NCI-H2196 (cell line): ENCODE data around the gene S100A3.
"Not testable (repeated sequence)": the region's sequence is repeated elsewhere in the genome, so short reads cannot be mapped to it uniquely, and the experiment has no call there.

Source experiments
- DNase-seq: peaks from one replicate; lab custom pipeline; 2025; ENCODE audit not compliant: unreplicated experiment; lab: John Stamatoyannopoulos, UW

The S100A3 gene

DNA sequence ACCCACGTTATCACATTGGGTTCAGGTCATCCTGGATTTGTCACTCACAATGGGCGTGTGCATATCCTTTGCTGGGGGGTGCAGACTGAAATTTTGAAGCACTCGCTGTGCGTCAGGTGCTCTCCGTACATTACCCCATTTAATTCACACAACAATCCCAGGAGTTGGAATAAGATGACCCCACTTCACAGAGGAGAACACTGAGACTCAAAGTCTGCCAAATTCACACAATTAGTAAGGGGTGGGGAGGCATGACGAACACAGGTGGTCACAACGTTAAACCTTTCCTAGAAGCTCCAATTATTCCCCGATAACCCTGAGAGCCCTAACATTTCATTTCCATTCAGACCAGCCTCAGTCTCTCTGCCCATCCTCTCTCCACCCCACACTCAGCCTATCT, 20.4 kb upstream of the S100A3 start:
- DNase-seq = no peak

DNA sequence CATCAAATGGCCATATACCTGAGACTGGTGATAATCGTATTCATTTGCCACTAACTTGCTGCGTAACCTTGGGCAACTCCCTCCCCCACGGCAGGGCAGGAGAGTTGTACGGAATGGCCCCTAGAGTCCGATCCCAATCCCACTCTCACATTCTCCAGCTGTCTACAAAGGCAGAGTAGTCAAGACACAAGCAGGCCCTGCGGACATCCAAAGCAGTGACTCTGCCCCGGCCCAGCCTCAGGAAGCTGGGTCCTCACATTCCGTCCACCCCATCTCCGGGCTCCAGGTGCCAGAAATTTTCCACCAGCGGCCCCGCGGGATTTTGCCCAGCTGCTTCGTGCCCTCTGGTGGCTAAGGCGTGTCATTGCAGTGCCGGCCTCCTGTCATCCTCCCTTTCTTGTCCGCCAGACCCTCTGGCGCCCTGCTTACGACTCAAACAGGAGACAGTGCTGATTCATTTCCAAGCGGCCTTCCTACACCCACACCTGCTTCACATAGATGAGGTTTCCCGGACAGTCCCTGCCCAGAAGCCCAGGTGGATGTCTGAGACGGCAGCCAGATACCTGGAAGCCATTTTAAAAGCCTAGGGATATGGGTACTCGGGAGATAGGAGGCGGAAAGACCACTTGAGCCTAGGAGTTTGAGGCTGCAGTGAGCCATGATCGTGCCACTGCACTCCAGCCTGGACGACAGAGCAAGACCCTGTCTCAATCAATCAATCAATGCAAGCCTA, 19.5 kb upstream of the S100A3 start:
- peak; percentile 95 for DNase-seq

DNA sequence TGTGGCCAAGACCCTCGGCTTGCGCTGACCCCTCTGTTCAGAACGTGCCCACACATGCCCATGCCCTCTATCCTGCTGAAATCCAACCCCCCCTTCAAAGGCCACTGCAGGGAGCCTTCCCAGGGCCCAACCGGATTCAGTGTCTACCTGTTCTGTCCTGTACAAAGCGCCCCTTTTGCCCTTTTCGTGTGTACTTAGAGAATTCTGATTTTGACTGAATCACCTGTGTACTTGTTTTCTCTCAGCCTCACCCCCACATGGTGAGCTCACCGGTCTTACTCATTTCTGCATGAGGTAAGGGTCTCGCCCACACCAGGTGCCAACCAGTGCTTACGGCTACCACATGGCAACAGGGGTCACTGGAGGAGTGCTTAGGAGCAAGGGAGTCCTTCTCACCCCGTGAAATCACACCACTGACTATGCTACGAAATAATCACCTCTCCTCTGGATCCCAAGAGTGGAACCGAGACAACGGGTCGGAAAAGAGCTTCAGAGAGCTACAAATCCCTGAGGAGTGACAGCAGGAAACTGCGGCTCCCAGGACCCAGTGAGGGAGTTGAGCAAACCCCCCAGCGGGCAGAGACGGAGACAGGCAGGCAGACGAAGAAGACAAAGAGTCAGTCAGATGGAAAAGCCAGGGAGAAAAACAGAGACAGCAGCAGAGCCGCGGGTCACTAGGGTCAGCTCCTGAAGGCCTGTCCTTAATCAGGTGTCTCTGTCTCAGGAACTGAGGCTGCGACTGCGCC, 18.7 kb upstream of the S100A3 start:
- no peak for DNase-seq

DNA sequence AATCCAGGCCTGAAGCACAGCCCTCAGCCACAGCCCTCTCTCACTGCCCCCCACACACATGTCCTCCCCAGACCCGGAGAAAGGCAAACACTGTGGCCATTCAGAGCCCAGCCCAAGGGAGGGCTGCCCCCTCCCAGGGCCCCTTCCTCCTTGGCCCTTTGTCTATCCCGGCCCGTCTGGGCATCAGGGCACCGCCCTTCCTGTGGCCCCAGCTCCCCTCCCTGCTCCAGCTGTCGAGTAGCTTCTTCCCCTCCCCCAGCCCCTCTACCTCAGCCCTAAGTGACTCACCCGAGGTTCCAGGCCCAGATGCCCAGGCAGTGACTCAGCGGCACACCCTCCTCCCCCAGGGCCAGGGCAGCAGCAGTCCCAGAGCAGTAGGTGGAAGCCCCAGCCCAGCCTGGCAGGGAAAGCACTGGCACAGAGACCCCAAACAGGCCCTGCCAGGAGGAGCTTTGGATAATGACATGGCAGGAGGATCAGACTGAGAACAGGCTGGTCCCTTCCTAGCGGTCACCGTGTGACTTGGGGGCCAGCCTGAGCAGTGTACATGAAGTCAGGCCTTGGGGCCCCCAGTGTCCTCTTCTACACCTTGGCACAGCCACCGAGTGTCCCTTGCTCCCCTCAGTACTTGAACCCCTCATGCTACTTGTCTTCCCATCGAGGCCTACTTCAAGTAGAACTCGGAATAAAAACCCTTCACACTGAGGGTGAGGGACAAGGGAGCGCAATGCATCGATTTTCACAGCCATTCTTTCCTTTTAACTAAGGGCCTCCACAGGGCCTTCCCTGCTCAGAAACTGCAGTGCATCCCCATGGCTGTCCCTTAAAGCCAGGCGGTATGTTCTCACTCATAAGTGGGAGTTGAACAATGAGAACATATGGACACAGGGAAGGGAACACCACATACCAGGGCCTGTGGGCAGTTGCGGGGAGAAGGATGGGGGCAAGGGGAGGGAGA, 17.6 kb upstream of the S100A3 start:
- peak; percentile 92 for DNase-seq

DNA sequence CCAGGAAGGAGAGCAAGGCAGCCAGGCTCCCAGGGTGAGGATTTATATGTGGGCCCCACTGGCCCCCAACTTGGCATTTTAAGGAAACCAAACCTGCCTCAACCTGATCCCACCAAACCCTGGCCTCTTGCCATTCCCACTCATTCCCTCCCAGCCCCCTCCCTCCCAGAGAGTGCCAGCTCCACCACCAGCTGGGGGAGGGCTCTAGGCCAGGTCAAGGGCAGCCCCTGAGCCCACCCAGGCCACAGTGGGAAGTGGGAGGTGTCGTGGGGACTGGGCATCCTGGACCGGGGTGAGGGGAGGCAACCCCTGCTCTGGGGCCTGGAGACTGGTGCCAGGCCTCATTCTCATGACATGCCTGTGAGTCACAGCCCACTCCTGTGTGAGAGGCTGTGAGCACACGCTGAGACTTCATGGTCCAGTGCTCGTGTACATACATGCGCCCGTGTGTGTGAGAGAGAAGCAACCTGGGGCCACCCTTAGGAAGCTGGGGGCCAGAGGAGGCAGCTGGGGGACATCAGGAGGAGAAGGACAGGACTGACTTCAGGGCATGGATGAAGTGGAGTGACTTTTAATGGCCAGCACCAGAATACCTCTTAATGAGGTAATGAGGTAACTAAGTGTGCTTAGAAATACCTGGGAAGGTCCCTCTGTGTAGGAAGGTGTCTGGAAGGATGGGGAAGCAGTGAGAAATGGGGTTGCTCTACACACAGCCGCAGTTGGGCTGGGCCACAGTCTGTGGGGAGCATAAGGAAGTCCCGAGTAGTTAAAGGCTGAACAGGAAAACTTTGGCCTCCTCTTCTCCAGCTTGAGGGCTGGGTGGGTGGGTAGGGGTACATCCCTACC, 16.7 kb upstream of the S100A3 start, which contains the start of gene S100A2:
TSS of gene S100A2 (minus strand) at position 316 of the 846 bp plus-strand sequence. CDS start 1,967 bp downstream, outside the sequence.
- peak; percentile 60 for DNase-seq

DNA sequence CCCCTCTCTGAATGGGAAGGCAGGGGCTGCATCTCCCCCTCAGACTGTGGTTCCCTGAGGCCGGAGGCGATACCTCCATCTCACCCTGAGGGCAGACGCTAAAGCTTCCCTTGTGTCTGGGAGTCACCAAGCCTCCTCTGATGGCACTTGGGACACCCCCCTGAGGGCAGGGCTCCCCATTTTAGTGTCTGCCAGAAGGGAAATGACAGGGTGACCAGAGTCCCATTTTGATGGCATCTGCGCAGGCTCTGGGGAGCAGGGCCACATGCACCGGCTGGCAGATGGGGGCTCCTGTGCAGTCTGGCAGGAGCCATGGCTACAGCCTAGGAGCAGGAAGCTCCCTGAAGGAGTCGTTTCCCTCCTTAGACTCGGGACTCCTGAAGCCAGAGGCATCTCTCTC, 14.9 kb upstream of the S100A3 start:
- DNase-seq = no peak

DNA sequence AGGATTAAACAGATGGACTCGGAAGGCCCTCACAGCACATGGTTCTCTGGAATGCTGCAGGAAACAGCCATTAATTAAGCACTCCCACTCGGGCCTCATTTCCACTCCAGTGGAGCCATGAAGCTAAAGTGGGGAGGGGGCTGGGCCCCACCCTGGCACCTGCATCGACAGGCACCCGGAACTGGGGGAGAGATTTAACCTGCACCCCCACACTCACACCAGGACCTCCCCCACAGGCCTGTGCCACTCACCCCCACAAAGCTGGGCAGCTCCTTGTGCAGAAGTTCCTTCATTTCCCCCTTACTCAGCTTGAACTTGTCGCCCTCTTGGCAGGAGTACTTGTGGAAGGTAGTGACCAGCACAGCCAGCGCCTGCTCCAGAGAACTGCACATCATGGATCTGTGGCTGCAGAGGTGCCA, 14.4 kb upstream of the S100A3 start:
- DNase-seq = no peak

DNA sequence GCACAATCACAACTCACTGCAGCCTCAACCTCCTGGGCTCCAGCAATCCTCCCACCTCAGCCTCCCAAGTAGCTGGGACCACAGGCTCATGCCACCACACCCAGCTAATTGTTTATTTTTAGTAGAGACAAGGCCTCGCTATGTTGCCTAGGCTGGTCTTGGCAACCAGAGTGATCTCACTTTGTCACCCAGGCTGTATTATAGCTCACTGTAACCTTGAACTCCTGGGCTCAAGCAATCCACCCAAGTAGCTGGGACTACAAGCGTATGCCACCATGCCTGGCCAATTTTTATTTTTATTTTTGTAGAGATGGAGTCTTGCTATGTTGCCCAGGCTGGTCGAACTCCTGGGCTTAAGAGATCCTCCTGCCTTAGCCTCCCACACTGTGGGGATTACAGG, 13.0 kb upstream of the S100A3 start:
- DNase-seq = not testable (repeated sequence)

DNA sequence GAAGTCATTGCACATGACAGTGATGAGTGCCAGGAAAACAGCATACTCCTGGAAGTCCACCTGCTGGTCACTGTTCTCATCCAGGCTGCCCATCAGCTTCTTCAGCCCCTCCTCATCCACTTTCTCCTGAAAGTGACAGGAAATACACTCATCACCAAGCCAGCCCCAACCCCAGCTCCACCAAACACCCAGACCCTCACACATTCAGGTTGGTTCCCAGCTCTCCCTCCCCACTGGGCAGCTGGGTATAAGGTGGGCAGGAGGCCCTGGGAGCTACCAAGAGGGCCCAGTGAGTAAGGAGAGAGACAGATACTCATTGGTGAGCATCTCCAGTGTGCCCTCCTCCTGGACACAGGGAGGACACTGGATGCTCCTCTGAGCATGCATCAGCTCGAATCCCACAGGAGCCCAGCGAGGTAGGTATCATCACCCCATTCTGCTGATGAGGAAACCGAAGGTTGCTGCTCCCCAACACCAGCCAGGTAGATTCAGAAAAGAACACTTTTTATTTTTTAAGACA, 12.5 kb upstream of the S100A3 start:
- no peak for DNase-seq

DNA sequence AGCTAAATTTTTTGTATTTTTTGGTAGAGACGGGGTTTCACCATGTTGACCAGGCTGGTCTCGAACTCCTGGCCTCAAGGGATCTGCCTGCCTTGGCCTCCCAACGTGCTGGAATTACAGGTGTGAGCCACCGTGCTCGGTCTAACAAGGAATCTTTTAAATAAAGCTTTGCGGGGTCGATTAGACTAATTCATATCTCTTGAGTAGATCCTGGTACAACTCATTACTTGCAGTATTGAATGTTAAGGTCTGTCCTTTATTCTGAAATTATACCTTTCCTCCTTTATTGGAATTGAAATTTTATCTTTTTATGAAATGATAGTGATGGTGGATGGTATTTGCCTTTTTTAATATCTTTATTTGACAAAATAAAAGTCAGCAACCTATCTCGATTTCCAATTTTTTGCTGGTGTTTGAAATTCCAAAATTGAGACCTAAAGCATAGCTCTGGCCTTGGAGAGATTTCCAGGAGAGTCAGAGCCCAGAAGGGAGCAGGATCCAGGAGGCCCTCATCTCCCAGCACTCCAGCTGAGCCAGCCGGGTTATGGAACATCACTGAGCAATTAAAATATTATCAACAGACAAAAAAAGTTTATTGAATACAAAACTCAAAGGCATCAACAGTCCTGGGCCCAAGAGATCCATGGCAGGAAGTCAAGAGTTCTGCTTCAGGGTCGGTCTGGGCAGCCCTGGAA, 11.9 kb upstream of the S100A3 start:
- no peak for DNase-seq

DNA sequence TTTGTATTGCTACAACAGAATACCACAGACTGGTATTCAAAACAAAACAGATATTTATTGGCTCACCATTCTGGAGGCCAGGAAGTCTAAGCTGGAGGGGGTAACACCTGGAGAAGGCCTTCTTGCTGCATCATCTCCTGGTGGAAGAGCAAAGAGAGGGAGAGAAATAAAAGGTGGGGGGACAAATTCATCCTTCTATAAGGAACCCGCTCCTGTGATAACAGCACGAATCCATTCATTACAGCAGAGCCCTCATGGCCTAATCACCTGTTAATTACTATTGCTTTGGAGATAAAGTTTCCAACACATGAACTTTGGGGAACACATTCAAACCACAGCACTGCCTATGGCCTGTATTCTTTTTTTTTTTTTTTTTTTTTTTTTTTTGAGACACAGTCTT, 11.2 kb upstream of the S100A3 start:
- DNase-seq = no peak

DNA sequence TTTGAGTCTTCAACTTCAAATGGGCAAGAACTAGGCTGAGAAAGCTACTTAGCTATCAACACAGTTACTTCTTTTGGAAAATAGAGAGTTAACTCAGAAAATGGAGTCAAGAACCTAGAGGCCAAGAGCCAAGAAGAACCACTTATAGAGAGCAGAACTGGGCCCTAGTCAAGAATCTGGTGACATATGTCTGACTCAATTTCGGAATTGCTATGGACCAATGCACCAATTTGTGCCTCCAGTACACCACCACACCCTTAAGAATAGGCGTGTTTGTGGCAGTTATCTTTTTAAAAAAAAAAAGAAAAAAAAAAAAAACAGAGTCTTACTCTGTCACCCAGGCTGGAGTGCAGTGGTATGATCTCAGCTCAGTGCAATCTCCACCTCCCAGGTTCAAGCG, 8.8 kb upstream of the S100A3 start:
- no peak for DNase-seq

DNA sequence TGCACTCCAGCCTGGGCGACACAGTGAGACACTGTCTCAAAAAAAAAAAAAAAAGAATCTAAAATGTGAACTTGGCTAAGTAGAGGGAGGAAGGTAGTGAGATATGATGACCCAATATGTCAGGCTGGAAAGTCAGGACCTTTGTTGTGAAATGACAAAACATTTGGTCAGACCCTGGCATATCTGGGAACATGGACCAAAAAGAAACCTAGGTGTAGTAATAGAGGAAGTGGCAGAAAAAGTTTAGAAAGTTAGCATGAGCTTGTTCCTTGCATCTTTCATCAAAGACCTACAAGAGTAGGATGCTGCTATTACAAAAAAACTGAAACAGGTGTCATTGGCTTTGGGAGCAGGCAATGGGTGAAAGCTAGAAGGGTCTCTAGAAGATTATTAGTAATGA, 7.3 kb upstream of the S100A3 start:
- no peak for DNase-seq

DNA sequence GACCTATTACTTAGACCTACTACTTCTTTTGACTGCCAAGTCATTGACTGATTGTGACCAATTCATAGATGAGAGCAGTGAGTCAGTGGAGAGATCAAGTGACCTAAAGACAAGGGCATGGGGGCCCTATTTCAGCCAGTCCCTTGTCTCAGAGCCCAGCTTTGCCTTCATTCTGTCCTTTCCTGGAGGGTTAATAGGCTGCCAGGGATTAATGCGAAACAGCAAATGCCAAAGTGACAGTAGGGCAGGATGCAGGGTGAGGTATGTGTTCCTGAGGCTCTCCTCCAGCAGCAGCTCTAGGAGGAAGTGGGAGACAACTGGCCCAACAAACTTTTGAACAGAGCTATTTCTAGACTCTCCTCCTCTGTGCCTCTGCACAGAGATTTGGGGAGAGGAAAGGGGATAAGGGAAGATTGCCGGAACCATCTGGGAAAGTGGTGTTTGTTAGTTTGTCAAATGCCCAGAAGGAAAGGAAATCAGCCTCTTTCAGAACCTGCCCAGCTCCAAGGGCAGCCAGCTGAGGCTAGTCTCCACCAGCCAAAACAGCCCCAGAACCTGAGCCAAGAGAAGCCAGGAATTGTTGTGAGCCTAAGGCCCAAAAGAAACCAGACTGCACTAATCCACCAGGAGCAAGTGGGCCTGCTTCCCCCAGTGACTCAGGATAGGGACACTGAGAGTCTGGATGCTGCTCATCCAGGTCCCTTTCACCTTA, 4.9 kb upstream of the S100A3 start:
- no peak for DNase-seq

DNA sequence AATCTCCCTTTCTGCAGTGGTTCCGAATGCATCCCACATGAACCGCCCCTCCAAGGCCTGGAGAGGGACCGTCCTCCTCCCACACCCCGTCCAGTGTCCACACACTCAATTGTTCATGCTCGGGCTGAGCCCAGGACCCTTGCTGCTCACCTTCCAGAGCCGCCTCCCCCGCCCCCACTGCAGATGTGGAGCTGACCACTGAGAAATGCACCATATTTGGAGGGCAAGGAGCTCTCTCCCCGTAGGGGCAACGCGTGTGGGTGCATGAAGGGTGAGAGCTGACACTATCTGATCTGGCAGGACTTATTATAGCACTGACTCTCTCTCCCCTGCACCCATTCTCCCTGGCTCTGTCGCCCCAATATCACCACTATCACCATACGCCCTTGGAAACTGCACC, 4.0 kb upstream of the S100A3 start:
- no peak for DNase-seq

DNA sequence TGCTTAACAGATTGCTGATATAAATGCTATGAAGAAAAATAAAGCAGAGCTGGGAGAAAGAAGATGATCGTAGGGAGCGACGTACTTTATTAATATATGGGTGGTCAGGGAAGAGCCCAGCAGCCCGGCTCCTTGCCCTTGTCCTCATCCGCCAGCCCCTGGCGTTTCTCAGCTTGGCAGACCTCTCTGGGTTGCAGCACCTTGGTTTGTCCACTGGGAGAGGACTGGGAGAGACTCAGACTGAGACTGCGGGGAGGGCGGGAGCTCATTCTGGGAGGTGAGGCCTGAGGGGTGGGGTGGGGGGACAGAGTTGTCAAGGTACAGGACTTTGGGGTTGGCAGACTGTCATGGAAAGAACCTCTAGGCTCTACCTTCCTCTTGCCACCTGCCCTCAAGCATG, 3.3 kb upstream of the S100A3 start:
- no peak for DNase-seq

DNA sequence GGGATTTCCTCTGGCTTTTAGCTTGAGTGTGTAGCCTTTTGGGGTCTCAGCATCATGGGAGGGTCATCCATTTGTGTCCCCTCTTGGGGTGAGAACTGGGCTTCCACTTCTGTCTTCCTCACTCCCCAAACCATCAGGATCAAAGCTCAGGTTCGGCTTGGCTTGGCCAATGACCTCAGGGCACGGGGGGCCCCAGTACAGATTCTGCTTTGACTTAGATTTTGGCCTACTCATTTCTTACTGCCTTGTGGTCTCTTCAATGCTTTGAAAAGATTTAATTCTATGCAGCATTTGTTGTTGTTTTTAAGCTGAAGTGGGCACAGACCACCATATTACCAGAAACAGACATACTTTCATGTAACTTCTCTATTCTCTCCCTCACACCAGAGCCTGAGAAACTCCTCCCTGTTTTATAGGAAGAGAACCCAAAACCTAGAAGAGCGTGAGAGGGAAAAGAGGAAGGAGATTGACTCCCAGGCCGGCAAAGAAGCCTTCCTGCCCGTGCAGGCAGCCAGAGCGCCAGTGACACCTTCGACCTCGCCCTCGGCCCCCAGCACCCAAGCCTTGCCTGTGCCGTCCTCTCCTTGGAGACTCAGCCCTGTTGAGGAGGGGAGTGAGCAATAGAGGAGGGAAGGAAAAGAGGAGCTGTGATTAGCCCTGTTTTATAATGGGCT, 1.9 kb upstream of the S100A3 start:
- no peak for DNase-seq

DNA sequence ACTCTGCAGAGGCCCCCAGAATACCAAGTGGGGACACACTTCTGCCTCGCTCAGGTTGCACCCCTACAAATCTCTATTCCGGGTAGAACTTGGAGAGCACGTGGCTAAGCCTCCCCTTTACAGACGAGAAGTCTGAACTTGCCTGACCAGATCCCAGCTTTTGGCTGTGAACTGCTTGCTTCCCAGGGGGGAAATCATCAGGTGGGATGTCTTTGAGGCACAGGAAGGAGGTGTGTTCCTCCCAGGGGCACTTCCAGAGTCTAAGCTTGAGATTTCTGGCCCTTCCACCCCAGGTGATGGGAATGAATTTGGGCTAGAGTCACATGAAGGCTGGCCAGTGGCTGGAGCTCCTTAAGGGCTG, 1.3 kb upstream of the S100A3 start:
- DNase-seq = no peak
